GM23248 (cell line): ENCODE measurements around the gene MYO15A. TPM values are rescaled to one million over a fixed set of nuclear protein-coding genes. Genes with fewer than 3 reads are reported as not detected.
A peak's percentile ranks its signal among the peaks of the same experiment; 100 is the strongest.

Source experiments
- DNase-seq: peaks from one replicate; pipeline ENCODE4 v3.0.0-alpha.2; 2015
- H2AFZ ChIP-seq: fragments of 200-600 bp; sonication (generic); 2 replicates; pipeline ENCODE4 v1.6.1; 2016; ENCODE audit warnings: antibody characterized with exemption
- H3F3A ChIP-seq: fragments of 200-600 bp; sonication (generic); 2 replicates; pipeline ENCODE4 v1.6.1; 2016; ENCODE audit warnings: mild to moderate bottlenecking, antibody characterized with exemption, mixed run types; ENCODE audit not compliant: insufficient read depth
- H3K27ac ChIP-seq: fragments of 200-600 bp; sonication (generic); 2 replicates; pipeline ENCODE4 v1.5.1; 2016; ENCODE audit warnings: mild to moderate bottlenecking
- H3K27me3 ChIP-seq: fragments of 200-600 bp; sonication (generic); replicated peaks from 2 replicates; pipeline ENCODE4 v1.6.1; 2016; ENCODE audit warnings: mild to moderate bottlenecking; ENCODE audit not compliant: insufficient read depth
- H3K36me3 ChIP-seq: fragments of 200-600 bp; sonication (generic); 2 replicates; pipeline ENCODE4 v1.6.1; 2016; ENCODE audit warnings: low read depth, mild to moderate bottlenecking
- H3K4me1 ChIP-seq: fragments of 200-600 bp; sonication (generic); 2 replicates; pipeline ENCODE4 v1.6.1; 2016; ENCODE audit warnings: mild to moderate bottlenecking; ENCODE audit not compliant: insufficient read depth
- H3K4me2 ChIP-seq: fragments of 200-600 bp; sonication (generic); one replicate; pipeline ENCODE4 v1.6.1; 2016; ENCODE audit warnings: mild to moderate bottlenecking; ENCODE audit not compliant: unreplicated experiment
- H3K4me3 ChIP-seq: fragments of 200-600 bp; sonication (generic); 2 replicates; pipeline ENCODE4 v1.5.1; 2016; ENCODE audit warnings: mild to moderate bottlenecking
- H3K79me2 ChIP-seq: fragments of 200-600 bp; sonication (generic); 2 replicates; pipeline ENCODE4 v1.6.1; 2016; ENCODE audit warnings: mild to moderate bottlenecking; ENCODE audit not compliant: insufficient read depth
- H3K9ac ChIP-seq: fragments of 200-600 bp; sonication (generic); 2 replicates; pipeline ENCODE4 v1.6.1; 2016; ENCODE audit warnings: mild to moderate bottlenecking
- H3K9me2 ChIP-seq: fragments of 200-600 bp; sonication (generic); 2 replicates; pipeline ENCODE4 v1.6.1; 2016; ENCODE audit warnings: mixed run types, mild to moderate bottlenecking, moderate library complexity; ENCODE audit not compliant: insufficient read depth
- H3K9me3 ChIP-seq: fragments of 200-600 bp; sonication (generic); one replicate; pipeline ENCODE4 v1.6.1; 2017; ENCODE audit warnings: low read depth
- H4K20me1 ChIP-seq: fragments of 200-600 bp; sonication (generic); 2 replicates; pipeline ENCODE4 v1.6.0; 2016; ENCODE audit not compliant: insufficient read depth
- EZH2 ChIP-seq: fragments of 200-600 bp; sonication (generic); IDR thresholded peaks from 2 replicates; pipeline ENCODE4 v1.6.1; 2018; ENCODE audit warnings: antibody characterized with exemption, mild to moderate bottlenecking; ENCODE audit not compliant: insufficient read depth, poor library complexity, severe bottlenecking
- EZH2phosphoT487 ChIP-seq: fragments of 200-600 bp; sonication (generic); IDR thresholded peaks from 2 replicates; pipeline ENCODE4 v1.6.1; 2018; ENCODE audit warnings: antibody characterized with exemption, moderate library complexity, mild to moderate bottlenecking, low read depth; ENCODE audit not compliant: insufficient read depth
- WGBS, 2 experiments: methylation state at CpG; one replicate each; pipeline ENCODE4 v1.1.6; 2015 to 2017; ENCODE audit warnings: low lambda C conversion rate in 2 of 2, low coverage in 1 of 2; ENCODE audit errors: missing lambda C conversion rate in 2 of 2; 5-methylcytosine and 5-hydroxymethylcytosine counted together
- in situ Hi-C: fragments of 300-500 bp; cut with MboI; formaldehyde crosslinking; loops from 2 replicates; pipeline ENCODE4 v1.15.0; 2020
- polyA plus RNA-seq: library from polyadenylated mRNA; unstranded; fragments of >200 nt; fragmentation: Nextera tagmentation; extraction: Ambion mirVana; gene quantifications from 2 replicates; pipeline ENCODE4 v1.2.1, GENCODE V29; 2016
- total RNA-seq: library from RNA; depleted of rRNA; stranded (reverse); fragments of >200 nt; shearing (Covaris generic); gene quantifications from 2 replicates; pipeline ENCODE4 v1.2.3, GENCODE V29; 2014

MYO15A gene
- total and polyA plus RNA-seq, 2 experiments from 2014 or later = 0.54 to 0.70 TPM

- peak within 1 kb of the TSS; percentile 98 for H3K4me2 ChIP-seq
- H3K27ac ChIP-seq = peak within 1 kb of the TSS; percentile 48
- no peaks in the 10 kb centered on the region for H3F3A ChIP-seq
- H3K9me2 ChIP-seq = no peaks in the 10 kb centered on the region
- H4K20me1 ChIP-seq = no peaks in the 10 kb centered on the region
- H3K36me3 ChIP-seq = no peaks in the 10 kb centered on the region
- in situ Hi-C loops = no loop called here
- WGBS, 2 experiments = 1% methylated on average over 51 to 52 of the region's 52 CpGs
- peaks cover 10% of the 10 kb centered on the region for H3K4me1 ChIP-seq
- TF ChIP-seq EZH2phosphoT487 = no peak
- TF ChIP-seq EZH2 = no peak
- peak within 1 kb of the TSS; percentile 97 for H3K4me3 ChIP-seq
- peak within 1 kb of the TSS; percentile 96 for H2AFZ ChIP-seq
- H3K9me3 ChIP-seq = no peaks in the 10 kb centered on the region
- peak; percentile 96 for DNase-seq
- H3K9ac ChIP-seq = peak within 1 kb of the TSS; percentile 87
- no peaks in the 10 kb centered on the region for H3K27me3 ChIP-seq
- H3K79me2 ChIP-seq = peaks cover 37% of the 10 kb centered on the region
Observed at GRCh38 chr17:18087610-18088491, 20.7 kb upstream of the MYO15A start, which contains the start of gene DRG2. DRG2 (plus strand) TSS chr17:18087948; CDS start chr17:18088024, 76 bp downstream.

GRCh38 chr17:18089613-18090012, 18.9 kb upstream of the MYO15A start:
- Histone ChIP-seq H3K4me2 (no peak overlapping the region), H3K27me3 (no peaks in the 10 kb centered on the region), H3K9me2 (no peaks in the 10 kb centered on the region), H3K36me3 (no peaks in the 10 kb centered on the region), H3K27ac (no peak overlapping the region), H3F3A (no peaks in the 10 kb centered on the region), H4K20me1 (no peaks in the 10 kb centered on the region), H3K79me2 (peaks cover 37% of the 10 kb centered on the region), H3K9ac (peak overlapping the region; percentile 87; the same call in 1 of the 2 replicates), H3K4me1 (peaks cover 10% of the 10 kb centered on the region), H3K9me3 (no peaks in the 10 kb centered on the region), H3K4me3 (no peak overlapping the region), H2AFZ (no peak overlapping the region)
- no peak for DNase-seq
- in situ Hi-C loops = no loop called here
- TF ChIP-seq EZH2phosphoT487 (no peak), EZH2 (no peak)
- 98 to 100% methylated on average over 2 of the region's 2 CpGs for WGBS, 2 experiments

DNA sequence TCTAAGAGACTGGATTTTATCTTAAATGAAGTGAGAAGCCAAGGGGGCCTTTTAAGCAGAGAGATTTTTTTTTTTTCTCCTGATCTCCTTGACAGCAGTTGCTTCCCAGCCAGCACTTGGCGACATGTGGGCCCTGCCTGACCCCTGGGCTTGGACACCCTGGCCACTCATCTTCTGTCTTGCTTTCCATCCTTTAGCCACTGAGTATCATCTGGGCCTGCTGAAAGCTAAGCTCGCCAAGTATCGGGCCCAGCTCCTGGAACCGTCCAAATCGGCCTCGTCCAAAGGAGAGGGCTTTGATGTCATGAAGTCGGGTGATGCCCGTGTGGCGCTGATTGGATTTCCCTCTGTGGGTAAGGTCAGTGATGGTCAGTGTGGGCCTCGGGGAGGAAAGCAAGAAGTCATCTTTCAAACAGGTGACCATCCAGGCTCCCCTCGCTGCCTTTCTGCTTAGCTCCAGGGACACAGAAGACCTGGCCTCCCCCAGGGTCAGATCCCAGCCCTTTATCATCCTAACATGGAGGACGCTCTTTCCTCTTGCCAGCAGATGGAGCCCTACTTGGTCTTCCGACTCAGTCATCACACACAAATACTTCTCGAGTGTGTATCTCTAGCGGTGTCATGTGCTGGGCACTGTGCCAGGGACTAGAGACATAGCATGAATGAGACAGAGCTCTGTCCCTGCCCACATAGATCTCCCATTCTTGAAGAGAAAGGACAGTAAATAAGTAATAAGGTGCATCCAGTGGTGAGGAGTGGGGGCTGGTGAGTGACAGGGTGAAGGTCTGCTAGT, 14.7 kb upstream of the MYO15A start:
- Histone ChIP-seq H3K4me2 (no peak overlapping the region), H3K9me3 (no peaks in the 10 kb centered on the region), H4K20me1 (no peaks in the 10 kb centered on the region), H2AFZ (no peak overlapping the region), H3K27me3 (no peaks in the 10 kb centered on the region), H3K4me1 (peaks cover 5% of the 10 kb centered on the region; the same call in 1 of the 2 replicates), H3K9me2 (no peaks in the 10 kb centered on the region), H3F3A (no peaks in the 10 kb centered on the region), H3K79me2 (peaks cover 20% of the 10 kb centered on the region), H3K27ac (no peak overlapping the region), H3K36me3 (peaks cover 10% of the 10 kb centered on the region; the same call in 1 of the 2 replicates), H3K9ac (no peak overlapping the region), H3K4me3 (no peak overlapping the region)
- in situ Hi-C loops = no loop called here
- WGBS, 2 experiments = 62% methylated on average over 15 of the region's 15 CpGs
- DNase-seq = peak; percentile 89
- TF ChIP-seq EZH2 = no peak
- TF ChIP-seq EZH2phosphoT487 = no peak

- Histone ChIP-seq H4K20me1 (no peaks in the 10 kb centered on the region), H3K27me3 (no peaks in the 10 kb centered on the region), H3K9ac (no peak overlapping the region), H3K9me2 (no peaks in the 10 kb centered on the region), H3K79me2 (peaks cover 14% of the 10 kb centered on the region), H3K4me3 (no peak overlapping the region), H3F3A (no peaks in the 10 kb centered on the region), H2AFZ (no peak overlapping the region), H3K27ac (no peak overlapping the region), H3K4me2 (no peak overlapping the region), H3K36me3 (peaks cover 16% of the 10 kb centered on the region; the same call in 1 of the 2 replicates), H3K4me1 (no peaks in the 10 kb centered on the region), H3K9me3 (no peaks in the 10 kb centered on the region)
- DNase-seq = no peak
- TF ChIP-seq EZH2 (no peak), EZH2phosphoT487 (no peak)
- 97 to 98% methylated on average over 10 of the region's 10 CpGs for WGBS, 2 experiments
- in situ Hi-C loops = no loop called here
Observed at GRCh38 chr17:18094409-18094807, 14.1 kb upstream of the MYO15A start.
